Spleen (tissue), 7 donors: ENCODE data around the gene TFPI.

ENCODE experiments used
- CTCF ChIP-seq, 11 experiments: fragments of 200-600 bp in 7 of 11; fragments of 450-650 bp in 4 of 11; sonication (generic) in 4 of 11; IDR thresholded peaks in 8 of 11; conservative IDR thresholded peaks in 3 of 11; 1 replicate in 7 of 11; 2 replicates in 4 of 11; pipeline versions ENCODE4 v1.4.0 to v1.8.0; 2016 to 2021; ENCODE audit warnings: antibody characterized with exemption in 11 of 11, inconsistent platforms in 4 of 11, mild to moderate bottlenecking in 1 of 11
- POLR2A ChIP-seq, 3 donors: fragments of 450-650 bp; IDR thresholded peaks; one replicate each; pipeline ENCODE4 v1.5.1; 2017; ENCODE audit warnings: antibody characterized with exemption in 3 of 3, mild to moderate bottlenecking in 1 of 3
- donor health status: DM: no; HTN: no; CAD: no; lungs with moderate emphysema.
- donor health status: DM: no; HTN: no; CAD: no.
- donor health status: DM: no; HTN: no; CAD: no.

- TF ChIP-seq POLR2A (IDR thresholded peaks at IDR 0.05) (no peak), CTCF (IDR thresholded peaks at IDR 0.05 in 8 of 11, conservative IDR thresholded peaks at IDR 0.05 in 3 of 11) (no peak)
Measured at GRCh38 chr2:187519419-187520120, 34.7 kb downstream of the TFPI start.
